NCI-H2107 (cell line): ENCODE data around the gene GPX5.
"Not testable (repeated sequence)": the region's sequence is repeated elsewhere in the genome, so short reads cannot be mapped to it uniquely, and the experiment has no call there.

ENCODE experiments used
- DNase-seq: peaks from one replicate; lab custom pipeline; 2025; lab: John Stamatoyannopoulos, UW

The GPX5 gene, protein sequence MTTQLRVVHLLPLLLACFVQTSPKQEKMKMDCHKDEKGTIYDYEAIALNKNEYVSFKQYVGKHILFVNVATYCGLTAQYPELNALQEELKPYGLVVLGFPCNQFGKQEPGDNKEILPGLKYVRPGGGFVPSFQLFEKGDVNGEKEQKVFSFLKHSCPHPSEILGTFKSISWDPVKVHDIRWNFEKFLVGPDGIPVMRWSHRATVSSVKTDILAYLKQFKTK

DNA sequence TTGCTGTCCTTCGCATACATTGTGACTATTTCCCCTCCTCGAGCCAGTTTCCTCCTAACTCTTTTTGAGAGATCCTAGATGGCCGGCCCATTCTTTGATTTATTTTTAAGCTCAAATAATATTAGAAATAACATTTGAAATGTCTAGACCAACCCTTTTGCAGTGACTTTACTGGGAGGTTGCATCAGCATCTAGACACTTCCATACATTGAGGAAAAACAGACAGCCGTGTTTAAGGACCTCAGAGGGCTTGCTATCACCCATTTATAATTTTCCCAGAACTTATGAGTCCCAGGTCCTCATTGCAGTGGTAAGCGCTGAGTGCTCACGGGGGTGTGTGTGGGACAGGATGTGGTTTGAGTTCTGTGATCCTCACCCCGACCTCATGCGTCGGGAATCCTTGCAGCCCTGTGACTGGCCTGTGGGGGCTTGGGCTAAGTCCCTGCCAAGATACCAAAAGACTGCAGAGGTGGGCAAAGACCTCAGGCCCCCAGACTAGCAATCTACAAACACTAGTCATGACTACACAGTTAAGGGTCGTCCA lies at the start of gene GPX5:
Gene GPX5, plus strand, starts transcription at position 386 of the 544 bp plus-strand sequence. Its CDS starts 133 bp downstream, at position 519.
- no peak for DNase-seq

DNA sequence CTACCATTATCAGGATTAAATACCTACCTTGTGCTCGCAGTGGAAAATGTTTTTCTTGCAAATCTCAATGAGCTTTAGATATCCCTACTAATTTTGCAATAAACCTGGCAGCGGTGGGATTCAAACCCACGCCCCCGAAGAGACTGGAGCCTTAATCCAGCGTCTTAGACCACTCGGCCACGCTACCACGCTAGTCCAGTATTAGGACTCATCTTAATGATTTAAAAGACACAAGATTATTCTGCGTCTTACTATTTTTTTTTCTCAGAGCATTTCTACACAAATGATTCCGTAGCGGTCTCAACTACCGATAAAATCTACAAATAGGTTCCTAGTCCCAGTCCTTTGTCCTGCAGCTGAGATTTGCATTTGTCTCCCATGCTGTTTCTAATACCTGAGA lies 47.2 kb upstream of the GPX5 start:
- no peak for DNase-seq

DNA sequence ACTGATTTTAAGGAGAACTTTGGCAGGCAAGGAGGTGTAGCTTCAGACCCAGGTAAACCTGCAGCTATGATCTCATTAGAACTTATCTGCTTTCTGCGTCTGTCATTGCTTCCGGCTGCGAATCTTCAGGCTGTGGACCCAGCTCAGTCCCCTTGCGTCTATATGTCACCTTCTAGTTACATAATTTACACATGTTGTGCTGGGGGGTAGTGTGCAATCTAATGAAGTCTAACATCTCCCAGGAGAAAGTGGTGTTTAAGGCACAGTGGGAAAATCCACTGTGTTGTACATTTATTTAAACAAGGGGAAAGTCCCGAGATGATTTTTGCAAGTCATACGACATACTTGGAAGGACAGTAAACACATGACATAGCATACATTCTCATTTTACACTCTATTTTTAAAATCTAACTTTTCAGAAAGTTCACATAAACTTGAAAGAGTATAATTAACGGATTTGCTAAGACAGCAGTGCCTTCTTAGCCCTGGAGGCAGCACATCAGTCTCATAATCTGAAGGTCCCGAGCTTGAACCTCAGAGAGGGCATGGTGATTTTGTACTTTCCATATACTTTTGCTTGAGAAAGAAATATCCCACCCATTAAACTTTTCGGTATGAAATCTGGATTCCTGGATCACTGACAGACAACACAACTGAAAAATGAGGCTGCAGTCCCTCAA lies 45.3 kb upstream of the GPX5 start:
- DNase-seq: no peak

DNA sequence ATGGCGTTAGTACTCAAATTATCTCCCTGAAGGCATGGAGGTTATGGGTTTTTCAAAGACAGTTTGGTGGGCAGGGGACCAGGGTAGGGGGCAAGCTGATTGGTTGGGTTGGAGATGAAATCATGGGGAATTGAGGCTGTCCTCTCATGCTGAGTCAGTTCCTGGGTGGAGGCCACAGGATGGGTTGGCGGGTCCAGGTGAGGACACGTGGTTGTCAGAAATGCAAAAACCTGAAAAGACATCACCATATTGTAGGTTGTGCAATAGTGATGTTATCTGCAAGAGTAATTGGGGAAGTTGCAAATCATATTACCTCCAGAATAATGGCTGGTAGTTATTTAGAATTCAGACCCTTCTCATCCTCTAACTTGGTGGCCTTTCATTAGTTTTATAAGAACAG lies 40.2 kb upstream of the GPX5 start:
- DNase-seq: no peak

DNA sequence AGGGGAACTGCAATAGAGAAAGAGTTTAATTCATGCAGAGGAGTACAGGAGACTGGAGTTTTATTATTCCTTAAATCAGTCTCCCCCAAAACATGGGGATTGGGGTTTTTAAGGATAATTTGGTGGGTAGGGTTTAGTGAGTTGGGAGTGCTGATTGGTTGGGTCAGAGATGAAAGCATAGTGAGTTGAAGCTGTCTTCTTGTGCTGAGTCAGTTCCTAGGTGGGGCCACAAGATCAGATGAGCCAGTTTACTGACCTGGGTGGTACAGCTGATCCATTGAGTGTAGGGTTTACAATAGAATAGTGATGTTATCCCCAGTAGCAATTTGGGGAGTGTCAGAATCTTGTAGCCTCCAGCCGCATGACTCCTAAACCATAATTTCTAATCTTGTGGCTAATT lies 39.1 kb upstream of the GPX5 start:
- DNase-seq: no peak

DNA sequence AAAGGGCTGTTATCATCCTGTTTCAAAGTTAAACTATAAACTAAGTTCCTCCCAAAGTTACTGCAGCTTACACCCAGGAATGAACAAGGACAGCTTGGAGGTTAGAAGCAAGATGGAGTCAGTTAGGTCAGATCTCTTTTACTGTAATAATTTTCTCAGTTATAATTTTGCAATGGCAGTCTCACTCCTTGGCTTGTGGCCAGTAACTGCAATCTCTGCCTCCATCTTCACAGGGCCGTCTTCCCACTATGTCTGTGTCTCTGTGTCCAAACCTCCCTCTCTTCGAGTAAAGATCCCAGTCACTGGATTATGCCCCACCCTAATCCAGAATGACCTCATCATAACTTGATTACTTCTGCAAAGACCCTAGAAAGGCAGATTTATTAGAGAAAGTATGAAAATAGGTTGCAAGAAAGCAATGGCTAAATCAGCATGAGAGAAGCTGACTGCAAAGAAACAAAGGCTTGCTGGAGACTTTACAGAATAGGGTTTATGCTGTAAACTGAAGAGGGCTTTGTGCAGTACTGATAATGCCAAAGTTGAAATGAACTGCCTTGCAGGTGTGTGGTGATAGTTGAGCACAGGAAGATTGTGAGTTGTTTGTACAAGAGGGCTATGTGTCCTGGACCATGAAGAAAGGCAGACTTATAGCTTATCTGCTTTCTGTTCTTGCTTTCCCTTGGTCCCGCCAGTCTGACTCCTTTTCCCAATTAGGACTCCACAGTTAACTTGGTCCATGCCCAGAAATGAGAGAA lies 38.5 kb upstream of the GPX5 start:
- no peak for DNase-seq

DNA sequence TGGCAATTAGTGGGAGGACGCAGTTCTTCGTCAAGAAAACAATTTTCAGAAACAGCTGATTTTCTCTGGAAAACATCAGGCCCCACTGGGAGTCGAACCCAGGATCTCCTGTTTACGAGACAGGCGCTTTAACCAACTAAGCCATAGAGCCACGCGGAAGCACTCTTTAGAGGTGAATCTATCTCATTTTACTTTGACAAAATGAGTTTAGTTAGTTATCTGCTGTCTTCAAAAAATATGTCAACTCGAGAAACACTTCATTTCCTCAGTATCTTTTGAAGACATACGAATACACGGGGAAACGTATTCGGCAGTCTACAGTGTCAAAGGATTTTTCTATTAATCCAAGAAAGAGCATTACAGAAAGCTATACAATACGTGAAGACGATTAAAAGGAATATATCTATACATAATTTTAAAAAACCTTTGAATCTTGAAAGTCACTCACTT lies 36.7 kb upstream of the GPX5 start:
- no peak for DNase-seq

DNA sequence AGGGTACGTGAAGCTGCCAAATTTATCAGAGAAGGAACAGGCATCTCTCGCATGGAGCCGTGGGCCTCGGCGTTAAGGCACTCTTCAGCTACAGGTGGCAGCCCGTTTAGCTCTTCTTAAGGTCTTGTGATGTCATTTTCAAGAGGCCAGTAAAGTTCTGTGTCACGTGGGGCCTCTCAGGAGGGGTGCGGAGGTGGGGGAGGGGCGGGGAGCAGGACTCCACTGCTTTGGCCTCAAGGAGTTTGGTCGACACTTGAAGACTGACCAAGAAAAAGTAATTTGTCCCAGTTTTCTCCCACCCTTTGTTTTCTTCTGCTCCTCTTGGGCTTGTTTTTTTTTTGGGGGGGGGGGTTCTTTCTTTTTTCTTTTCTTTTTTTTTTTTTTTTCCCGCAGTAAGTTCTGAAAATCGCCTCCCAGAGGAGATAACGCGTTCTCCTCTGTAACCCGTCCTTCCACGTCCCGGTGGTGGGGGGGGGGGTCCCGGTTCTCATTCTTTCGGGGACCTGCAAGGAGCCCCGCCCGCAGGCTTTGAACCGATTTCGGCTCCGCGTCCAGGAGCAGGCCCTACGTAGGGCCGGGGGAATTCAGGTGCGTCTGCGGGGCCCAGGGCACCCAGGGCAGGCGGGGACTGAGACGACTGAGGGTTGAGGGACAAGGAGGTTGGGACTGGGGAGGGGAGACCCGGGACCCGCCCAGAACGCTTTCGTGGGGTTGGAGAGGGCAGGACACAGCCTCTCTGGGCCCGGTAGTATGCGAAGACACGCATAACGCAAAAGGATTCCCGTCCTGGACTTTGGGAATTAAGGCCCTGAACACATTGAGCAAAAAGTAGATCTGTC lies 36.1 kb upstream of the GPX5 start:
- no peak for DNase-seq

DNA sequence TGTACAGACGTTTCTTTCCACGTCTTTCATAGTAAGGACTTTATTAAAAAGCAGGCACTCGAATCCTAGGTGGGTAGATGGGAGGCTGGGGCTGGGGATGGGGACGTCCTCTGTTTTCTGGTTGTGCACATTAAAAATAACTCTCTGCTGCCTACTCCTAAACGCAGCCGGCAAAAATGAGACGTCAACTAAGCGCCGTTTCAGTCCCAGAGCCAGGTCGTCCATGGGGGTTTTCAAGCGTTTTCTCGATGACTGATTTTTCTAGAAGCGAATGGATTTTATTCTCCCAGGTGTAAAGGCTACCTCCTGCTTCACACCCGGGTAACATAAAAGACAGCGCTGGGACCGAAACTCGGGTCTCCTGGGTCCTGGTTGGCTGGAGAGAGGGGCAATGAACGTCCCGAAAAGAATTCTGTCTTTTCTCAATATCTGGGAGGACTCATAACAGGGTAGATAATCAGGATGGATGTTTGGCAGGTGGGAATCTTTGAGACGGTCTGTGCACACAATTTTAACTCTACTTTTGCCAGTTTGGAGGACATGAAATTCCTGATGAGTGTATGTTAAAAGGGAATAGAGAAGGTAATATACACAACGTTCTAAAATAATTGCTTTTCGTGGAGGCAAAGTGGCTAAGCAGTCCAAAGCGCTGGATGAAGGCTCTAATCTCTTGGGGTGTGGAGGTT lies 35.3 kb upstream of the GPX5 start:
- no peak for DNase-seq

DNA sequence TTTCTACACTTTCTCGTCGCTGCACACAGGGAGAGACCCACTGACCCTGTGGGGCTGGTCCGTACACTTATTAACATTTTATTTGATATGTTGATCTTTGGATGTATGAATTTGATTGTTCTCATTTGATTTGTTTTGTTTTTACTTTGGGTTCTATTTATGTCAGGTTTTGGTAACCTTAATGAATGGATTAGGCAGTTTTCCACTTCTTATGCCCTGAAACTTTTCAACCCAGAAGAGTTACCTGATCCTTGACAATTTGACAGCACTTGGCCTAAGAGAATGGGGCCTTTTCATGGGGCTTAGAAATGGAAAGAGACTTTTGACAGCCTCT lies 33.7 kb upstream of the GPX5 start:
- DNase-seq: no peak

DNA sequence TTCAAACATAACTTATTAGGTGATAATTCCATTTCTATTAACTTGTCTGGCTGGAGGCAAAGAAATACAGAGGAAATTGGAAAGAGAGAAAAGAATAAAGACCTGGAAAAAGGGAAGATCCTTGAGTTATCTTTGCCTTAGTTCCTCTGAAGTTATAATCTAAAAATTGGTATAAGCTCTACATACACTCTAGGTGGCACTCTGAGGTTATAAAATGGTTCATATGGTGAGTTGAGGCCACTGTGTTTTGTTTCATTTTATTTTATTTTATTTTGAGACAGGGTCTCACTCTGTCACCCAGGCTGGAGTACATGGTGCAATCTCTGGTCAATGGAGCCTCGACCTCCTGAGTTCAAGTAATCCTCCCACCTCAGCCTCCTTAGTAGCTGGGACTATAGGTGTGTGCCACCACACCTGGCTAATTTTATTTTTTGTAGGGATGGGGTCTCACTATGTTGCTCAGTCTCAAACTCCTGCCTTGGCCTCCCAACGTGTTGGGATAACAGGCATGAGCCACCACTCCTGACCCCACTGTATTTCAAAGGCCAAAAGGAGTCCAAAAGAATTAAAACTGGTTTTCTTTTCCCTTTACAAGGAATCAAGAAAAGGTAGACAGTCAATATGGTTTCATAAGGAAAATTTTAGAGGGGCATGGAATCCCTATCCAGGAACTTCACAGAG lies 29.4 kb upstream of the GPX5 start:
- no peak for DNase-seq

DNA sequence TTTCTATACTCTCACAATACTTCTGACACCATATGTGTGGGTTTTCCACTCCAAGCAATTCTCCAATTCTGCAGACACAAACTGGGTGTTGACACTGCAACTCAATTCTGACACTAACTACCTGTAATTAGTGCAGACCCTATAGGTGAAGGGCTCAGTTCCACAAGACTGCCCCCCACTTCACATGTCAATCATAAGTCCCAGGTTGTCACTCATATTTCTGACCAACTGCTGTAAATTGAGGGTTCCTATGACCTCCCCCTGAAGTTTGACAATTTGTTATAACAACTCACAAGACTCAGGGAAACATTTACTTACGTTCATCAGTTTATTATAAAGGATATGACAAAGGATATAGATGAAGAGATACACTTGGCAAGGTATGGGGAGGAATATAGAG lies 28.4 kb upstream of the GPX5 start:
- DNase-seq: no peak

DNA sequence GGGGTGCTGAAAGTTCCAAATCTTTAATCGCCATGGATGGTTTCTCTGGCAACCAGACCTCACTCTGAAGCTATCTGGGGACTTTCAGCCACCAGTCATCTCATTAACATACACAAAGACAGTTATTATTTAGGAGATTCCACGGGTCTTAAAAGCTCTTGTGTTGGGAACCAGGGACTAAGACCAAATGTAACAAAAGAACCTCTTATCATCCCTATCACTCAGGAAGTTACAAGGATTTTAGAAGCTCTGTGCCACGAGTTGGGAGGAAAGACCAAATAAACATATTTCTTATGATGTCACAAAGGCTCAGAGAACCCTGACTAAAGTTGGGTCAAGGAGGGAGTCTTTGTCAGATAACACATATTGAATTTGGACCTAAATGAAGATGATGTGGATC lies 27.8 kb upstream of the GPX5 start:
- no peak for DNase-seq

DNA sequence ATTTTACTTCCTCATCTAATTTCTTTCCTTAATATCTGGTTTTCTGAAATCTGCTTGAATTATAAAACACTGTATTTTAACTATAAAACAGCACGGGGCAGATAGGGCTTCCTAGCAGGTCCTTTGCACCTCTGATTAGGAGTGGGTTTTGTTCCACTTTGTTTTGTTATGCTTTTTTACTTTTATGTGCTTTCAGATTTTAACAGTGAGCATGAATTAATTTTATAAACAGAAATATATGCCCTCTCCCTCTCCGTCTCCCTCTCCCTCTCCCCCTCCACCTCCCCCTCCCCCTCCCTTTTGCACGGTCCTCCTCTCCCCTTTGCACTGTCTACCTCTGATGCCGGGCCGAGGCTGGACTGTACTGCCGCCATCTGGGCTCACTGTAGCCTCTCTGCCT lies 24.4 kb upstream of the GPX5 start:
- no peak for DNase-seq

DNA sequence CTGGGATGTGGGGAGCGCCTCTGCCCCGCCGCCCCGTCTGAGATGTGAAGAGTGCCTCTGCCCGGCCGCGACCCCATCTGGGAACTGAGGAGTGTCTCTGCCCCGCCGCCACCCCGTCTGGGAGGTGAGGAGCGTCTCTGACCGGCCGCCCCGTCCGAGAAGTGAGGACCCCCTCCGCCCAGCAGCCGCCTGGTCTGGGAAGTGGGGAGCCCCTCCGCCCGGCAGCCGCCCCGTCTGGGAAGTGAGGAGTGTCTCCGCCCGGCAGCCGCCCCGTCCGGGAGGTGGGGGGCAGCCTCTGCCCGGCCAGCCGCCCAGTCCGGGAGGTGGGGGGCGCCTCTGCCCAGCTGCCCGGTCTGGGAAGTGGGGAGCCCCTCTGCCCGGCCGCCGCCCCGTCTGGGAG lies 23.5 kb upstream of the GPX5 start:
- DNase-seq: not testable (repeated sequence)

DNA sequence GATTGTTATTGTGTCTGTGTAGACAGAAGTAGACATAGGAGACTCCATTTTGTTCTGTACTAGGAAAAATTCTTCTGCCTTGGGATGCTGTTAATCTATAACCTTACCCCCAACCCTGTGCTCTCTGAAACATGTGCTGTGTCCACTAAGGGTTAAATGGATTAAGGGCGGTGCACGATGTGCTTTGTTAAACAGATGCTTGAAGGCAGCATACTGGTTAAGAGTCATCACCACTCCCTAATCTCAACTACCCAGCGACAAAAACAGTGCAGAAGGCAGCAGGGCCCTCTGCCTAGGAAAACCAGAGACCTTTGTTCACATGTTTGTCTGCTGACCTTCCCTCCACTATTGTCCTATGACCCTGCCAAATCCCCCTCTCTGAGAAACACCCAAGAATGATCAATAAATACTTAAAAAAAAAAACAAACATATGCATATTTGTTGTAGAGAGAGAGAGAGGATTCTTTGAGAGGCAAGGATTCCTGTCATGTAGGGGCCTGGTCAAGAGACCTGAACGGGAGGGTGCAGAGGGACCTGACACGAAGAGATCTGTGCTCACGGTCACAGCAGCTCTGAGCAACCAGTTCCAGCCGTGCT lies 22.9 kb upstream of the GPX5 start:
- DNase-seq: not testable (repeated sequence)

DNA sequence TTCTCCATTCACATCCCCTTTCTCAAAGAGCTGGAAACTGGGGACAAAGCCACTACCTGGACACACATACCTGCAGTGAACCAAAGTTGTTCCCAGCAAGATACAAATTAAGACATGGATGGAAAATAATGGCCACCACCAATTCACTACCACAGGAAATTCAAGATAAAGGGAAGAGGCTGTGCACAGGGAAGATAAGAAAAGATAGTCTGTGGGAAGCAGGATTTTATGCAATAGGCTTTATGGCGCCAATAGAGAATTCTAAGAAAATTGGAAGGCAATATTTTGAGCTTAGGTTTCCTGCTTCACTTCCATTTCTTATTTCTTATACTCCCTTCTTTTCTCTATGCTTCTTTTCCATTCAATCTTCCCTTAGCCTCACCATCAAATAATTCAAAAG lies 19.9 kb upstream of the GPX5 start:
- no peak for DNase-seq

DNA sequence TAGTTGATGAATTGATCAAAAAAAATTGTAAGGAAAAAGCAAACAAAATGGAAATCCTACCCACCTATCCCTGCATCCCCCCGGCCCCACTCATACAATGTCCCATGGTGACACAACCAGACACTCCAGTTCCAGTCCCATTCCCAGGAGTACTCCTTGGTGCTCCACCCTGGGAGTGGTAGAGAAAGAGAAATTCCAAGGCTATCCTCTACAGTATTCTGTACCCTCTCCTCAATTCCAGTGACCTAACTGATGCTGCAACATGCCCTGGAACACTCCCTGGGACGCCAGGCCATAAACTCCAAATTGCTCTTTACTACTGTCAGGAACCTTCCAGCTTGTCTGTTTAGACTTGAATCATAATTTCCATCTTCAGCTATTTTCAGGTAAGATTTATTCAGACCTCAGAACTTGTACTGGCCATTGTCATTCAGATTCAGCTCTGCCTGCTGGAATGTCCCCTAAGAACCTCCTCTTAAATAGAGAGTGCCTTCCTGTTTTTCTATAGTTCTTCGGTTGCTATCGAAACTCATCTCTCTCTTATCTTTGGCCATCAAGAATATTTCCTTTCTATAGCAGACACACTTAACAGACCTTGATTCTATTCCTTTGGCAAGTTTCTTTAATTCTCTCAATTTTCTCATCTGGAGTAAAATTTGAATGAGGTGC lies 18.7 kb upstream of the GPX5 start:
- no peak for DNase-seq

DNA sequence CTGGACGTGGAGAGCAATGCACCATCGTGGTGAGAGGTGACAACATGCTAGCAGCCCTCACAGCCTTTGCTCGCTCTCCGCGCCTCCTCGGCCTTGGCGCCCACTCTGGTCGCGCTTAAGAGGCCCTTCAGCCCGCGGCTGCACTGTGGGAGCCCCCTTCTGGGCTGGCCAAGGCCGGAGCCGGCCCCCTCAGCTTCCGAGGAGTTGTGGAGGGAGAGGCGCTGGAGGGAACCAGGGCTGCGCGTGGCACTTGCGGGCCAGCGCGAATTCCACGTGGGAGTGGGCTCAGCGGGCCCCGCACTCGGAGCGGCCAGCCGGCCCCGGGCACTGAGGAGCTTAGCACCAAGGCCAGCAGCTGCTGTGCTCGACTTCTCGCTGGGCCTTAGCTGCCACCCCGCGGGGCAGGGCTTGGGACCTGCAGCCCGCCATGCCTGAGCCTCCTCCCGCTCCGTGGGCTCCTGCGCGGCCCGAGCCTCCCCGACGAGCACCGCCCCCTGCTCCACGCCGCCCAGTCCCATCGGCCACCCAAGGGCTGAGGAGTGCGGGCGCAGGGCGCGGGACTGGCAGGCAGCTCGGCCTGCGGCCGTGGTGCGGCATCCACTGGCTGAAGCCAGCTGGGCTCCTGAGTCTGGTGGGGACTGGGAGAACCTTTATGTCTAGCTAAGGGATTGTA lies 13.9 kb upstream of the GPX5 start:
- no peak for DNase-seq
